Stimulated activated CD4-positive, alpha-beta T cell treated with anti-CD3 and anti-CD28 coated beads, Interleukin-1b, Interleukin-23, amount 100 ng/mL, for 24 hours (primary cell): Measurements from ENCODE around the gene SLC36A1.

Source experiments
- DNase-seq, 4 experiments: peaks; one replicate each; pipeline ENCODE4 v3.0.0-alpha.2; 2020; ENCODE audit warnings: low read depth in 4 of 4, low spot score in 1 of 4

SLC36A1 gene

GRCh38 chr5:151531581-151531980 is 84.2 kb downstream of the SLC36A1 start:
- no peak for DNase-seq

GRCh38 chr5:151532416-151532815 is 85.0 kb downstream of the SLC36A1 start:
- DNase-seq: no peak

DNA sequence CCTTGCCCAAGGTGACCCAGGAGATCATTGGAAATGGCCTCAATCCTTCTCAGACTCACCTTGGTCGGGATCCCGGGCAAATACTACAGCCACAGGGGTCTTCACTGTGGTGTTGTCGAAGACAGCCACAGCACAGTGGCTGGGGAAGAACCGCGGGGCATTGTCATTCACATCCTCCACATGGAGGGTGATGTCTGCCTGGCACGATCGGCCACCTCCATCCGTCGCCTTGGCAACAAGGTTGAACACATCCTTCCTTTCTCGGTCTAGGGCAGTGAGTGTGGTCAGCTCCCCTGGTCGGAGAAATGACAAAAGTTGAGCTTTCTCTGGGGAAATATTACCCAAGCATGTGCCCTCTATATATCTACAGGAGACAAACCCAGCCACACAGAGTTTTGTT is 86.9 kb downstream of the SLC36A1 start:
- no peak for DNase-seq

GRCh38 chr5:151537044-151537443 is 89.6 kb downstream of the SLC36A1 start:
- DNase-seq: no peak

- DNase-seq: no peak
Measured at GRCh38 chr5:151541571-151541970, 94.2 kb downstream of the SLC36A1 start.
